GM12892 (cell line): ENCODE measurements around the gene KCNMB1.

Source experiments
- POLR2A ChIP-seq: IDR thresholded peaks from 2 replicates; pipeline ENCODE4 v1.6.1; 2011; ENCODE audit warnings: low read depth, low read length, control low read depth
- POLR2AphosphoS5 ChIP-seq: IDR thresholded peaks from 2 replicates; pipeline ENCODE4 v1.6.1; 2011; ENCODE audit warnings: low read depth, low read length, control low read depth
- TAF1 ChIP-seq: IDR thresholded peaks from 2 replicates; pipeline ENCODE4 v1.6.1; 2011; ENCODE audit warnings: low read depth, mild to moderate bottlenecking, control low read depth, low read length, borderline replicate concordance

GRCh38 chr5:170383227-170383626, 5.9 kb downstream of the KCNMB1 start:
- TF ChIP-seq TAF1 (no peak), POLR2A (no peak), POLR2AphosphoS5 (no peak)
